KBM-7 (cell line): ENCODE results near the gene IGSF21.
"Not testable (repeated sequence)": the region's sequence is repeated elsewhere in the genome, so short reads cannot be mapped to it uniquely, and the experiment has no call there.

Experiments used
- DNase-seq: peaks from one replicate; pipeline ENCODE4 v3.0.0-alpha.2; 2015
- in situ Hi-C: fragments of 300-500 bp; cut with MboI; formaldehyde crosslinking; loops from 2 replicates; pipeline ENCODE4 v1.14.3; 2020; ENCODE audit warnings: low sequenced_read_pairs, low pct_unique_long_range_greater_than_20kb, mixed read lengths

IGSF21 gene

GRCh38 chr1:18357622-18358230, 250.1 kb downstream of the IGSF21 start:
- DNase-seq: no peak
- in situ Hi-C loops: no loop called here

- in situ Hi-C loops: no loop called here
- no peak for DNase-seq
These were observed 251.0 kb downstream of the IGSF21 start for GRCh38 chr1:18358600-18358999.

- DNase-seq: no peak
- in situ Hi-C loops: no loop called here
These were observed 252.7 kb downstream of the IGSF21 start for GRCh38 chr1:18360251-18360650.

GRCh38 chr1:18362150-18362549, 254.6 kb downstream of the IGSF21 start:
- in situ Hi-C loops: no loop called here
- no peak for DNase-seq

GRCh38 chr1:18363436-18363835, 255.8 kb downstream of the IGSF21 start:
- in situ Hi-C loops: no loop called here
- DNase-seq: no peak

- no peak for DNase-seq
- in situ Hi-C loops: no loop called here
These were observed 257.6 kb downstream of the IGSF21 start for GRCh38 chr1:18365099-18365705.

GRCh38 chr1:18372505-18372904, 264.9 kb downstream of the IGSF21 start:
- in situ Hi-C loops, DNase-seq: not testable (repeated sequence)

DNA sequence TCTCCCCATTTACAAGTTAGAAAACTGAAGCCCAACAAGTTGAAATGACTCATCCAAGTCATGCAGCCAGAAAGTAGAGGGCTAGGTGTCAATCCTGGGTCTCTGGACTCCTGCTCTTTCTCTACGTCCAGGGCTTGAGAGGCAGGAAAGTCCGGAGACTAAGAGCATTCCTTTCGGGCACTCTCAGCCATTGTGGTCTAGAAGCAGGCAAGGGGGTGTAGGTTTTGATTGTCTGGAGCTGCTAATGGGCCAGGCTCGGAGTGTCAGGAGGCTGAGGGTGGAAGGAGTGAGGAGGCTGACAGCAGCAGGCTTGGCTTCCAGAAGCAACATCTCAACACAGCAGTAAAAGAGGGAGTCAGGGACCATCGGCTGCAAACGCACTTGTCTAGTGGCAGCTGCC, 265.6 kb downstream of the IGSF21 start:
- in situ Hi-C loops: no loop called here
- no peak for DNase-seq

GRCh38 chr1:18373882-18374493, 266.4 kb downstream of the IGSF21 start:
- in situ Hi-C loops: no loop called here
- DNase-seq: peak; percentile 6

GRCh38 chr1:18376661-18377060, 269.1 kb downstream of the IGSF21 start:
- in situ Hi-C loops: no loop called here
- no peak for DNase-seq

- in situ Hi-C loops: no loop called here
- DNase-seq: no peak
These were observed 272.7 kb downstream of the IGSF21 start for GRCh38 chr1:18380288-18380687.

- DNase-seq: no peak
- in situ Hi-C loops: no loop called here
These were observed 276.5 kb downstream of the IGSF21 start for GRCh38 chr1:18384059-18384458.

DNA sequence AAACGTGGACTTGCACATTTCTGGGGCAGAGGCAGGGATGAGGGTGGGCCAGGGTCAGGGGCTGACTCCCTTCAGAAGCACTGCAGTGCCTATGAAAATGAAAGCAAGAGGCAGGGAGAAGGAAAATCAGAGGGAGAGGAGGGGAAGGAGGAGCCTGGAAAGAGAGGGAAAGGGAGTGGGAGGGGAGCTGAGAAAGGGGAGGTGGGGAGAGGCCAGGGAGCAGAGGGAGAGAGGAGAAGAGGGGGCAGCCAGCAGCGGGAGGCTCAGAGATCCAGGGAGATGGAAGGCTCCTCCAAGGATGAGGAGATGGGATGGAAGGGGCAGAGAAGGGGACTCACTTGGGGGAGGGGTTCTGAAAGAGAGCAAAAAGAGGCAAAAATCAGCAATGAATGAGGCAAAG, 276.9 kb downstream of the IGSF21 start:
- DNase-seq: no peak
- in situ Hi-C loops: no loop called here

GRCh38 chr1:18385239-18385790, 277.7 kb downstream of the IGSF21 start:
- in situ Hi-C loops: no loop called here
- DNase-seq: no peak

GRCh38 chr1:18386591-18386990, 279.0 kb downstream of the IGSF21 start:
- in situ Hi-C loops: no loop called here
- no peak for DNase-seq

DNA sequence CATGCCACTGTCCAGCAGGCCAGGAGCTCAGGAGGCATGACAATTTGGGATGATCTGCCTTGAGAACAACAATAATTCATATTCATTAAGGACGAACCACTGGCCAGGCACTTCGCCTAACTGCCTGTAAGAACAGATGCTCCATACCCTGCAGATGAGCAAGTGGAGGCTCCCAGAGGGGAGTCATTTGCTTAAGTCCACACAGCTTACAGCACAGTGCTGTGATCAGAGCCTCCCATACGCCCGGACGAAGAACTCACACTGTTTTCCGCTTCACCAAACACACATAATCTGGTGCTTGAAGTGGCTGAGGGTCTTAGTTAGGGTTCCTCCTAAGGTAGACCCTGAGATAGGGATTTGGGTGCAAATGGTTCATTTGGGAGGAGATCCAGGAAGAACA, 279.7 kb downstream of the IGSF21 start:
- in situ Hi-C loops: no loop called here
- no peak for DNase-seq

DNA sequence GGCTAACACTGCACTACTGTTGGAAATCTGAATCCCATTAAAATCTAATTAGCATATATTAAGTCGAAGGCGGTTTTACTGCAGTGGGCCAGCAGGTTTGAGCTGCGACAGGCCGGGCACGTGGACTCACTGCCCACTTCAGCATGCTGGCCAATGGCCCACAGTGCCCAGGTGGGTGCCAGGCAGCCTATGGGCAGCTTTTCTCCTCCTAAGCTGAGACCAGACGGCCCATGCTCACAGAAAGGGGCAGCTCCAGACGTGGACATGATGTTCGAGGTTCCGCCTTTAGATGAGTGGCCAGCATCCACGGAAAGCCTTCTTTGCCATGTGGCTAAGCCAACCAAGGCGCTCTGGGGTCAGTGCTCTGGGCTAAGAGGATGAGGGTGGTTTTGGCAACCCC, 283.4 kb downstream of the IGSF21 start:
- in situ Hi-C loops: no loop called here
- DNase-seq: no peak

- in situ Hi-C loops: no loop called here
These were observed 287.1 kb downstream of the IGSF21 start for GRCh38 chr1:18394563-18395156.

DNA sequence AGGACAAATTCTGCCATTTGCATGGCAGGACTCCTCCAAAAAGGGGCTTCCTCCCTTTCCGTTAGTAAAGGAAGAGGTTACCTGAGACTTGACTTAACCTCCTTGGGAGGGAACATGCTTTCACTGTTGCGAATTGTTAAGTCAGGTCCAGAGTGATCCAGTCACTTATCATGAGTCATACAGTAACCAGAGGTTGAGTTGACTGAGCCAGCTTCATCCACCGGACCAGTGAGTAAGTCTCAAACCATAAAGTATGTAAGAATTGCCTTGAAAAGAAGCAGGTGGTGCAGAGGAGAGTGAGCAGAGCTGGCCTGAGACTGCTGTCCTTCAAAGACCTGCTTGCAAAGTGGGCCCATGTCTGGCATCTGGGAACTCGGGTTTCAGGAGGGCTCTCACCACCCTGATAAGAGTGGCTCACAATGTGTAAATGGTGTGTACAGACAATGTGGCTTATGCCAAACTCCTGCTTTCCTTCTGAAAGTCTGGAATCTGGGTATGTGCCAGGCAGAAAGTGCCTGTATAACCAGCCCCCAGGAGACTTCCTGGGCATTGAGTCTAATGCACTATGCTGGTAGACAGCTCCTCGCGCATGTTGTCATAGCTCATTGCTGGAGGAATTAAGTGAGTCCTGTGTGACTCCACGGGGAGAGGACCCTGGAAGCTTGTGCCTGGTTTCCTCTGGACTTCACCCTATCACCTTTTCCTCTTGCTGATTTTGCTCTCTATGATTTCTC, 288.8 kb downstream of the IGSF21 start:
- no peak for DNase-seq

More at GRCh38 chr1:18394563-18395156, 287.1 kb downstream of the IGSF21 start:
- no peak for DNase-seq

More for the DNA sequence above, 288.8 kb downstream of the IGSF21 start:
- in situ Hi-C loops: no loop called here
